ENCODE measurements around the gene NTHL1. TPM values are rescaled to one million over a fixed set of nuclear protein-coding genes. Genes with fewer than 3 reads are reported as not detected.
A peak's percentile ranks its signal among the peaks of the same experiment; 100 is the strongest.

Gene NTHL1
- total and polyA plus RNA-seq, 2 of the 13 experiments (the other 11 are each of a cell fraction or from before 2014, with no cell fraction given) = 47.5 to 64.9 TPM

GRCh38 chr16:2036200-2036966, 11.3 kb downstream of the NTHL1 start (continued):
- TF ChIP-seq XRCC5 (optimal IDR thresholded peaks at IDR 0.05; ENCODE audit: low read length) = no peak
- no peak for TF ChIP-seq ZNF83 (CRISPR knock-in tag; IDR thresholded peaks at IDR 0.05; ENCODE audit: borderline replicate concordance)
- TF ChIP-seq ZNF160 (CRISPR knock-in tag; IDR thresholded peaks at IDR 0.05) = no peak
- no peak for TF ChIP-seq ZNF354B (CRISPR knock-in tag; IDR thresholded peaks at IDR 0.05)
- TF ChIP-seq ZNF138 (CRISPR knock-in tag; IDR thresholded peaks at IDR 0.05; ENCODE audit: low read depth) = no peak
- TF ChIP-seq ZNF607 (CRISPR knock-in tag; IDR thresholded peaks at IDR 0.05; ENCODE audit: borderline replicate concordance) = no peak
- TF ChIP-seq ZNF343 (CRISPR knock-in tag; IDR thresholded peaks at IDR 0.05) = no peak
- TF ChIP-seq ZNF44 (CRISPR knock-in tag; IDR thresholded peaks at IDR 0.05) = 0 out of 2 replicates have a peak, but pooled peaks have one; percentile 10
- no peak for TF ChIP-seq NCOR1 (IDR thresholded peaks at IDR 0.05; ENCODE audit: borderline replicate concordance, low read length)
- no peak for TF ChIP-seq CBX1 (IDR thresholded peaks at IDR 0.05; ENCODE audit: low read depth)
- TF ChIP-seq, protein P1, sequence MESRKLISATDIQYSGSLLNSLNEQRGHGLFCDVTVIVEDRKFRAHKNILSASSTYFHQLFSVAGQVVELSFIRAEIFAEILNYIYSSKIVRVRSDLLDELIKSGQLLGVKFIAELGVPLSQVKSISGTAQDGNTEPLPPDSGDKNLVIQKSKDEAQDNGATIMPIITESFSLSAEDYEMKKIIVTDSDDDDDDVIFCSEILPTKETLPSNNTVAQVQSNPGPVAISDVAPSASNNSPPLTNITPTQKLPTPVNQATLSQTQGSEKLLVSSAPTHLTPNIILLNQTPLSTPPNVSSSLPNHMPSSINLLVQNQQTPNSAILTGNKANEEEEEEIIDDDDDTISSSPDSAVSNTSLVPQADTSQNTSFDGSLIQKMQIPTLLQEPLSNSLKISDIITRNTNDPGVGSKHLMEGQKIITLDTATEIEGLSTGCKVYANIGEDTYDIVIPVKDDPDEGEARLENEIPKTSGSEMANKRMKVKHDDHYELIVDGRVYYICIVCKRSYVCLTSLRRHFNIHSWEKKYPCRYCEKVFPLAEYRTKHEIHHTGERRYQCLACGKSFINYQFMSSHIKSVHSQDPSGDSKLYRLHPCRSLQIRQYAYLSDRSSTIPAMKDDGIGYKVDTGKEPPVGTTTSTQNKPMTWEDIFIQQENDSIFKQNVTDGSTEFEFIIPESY (CRISPR knock-in tag; IDR thresholded peaks at IDR 0.05) = peak; percentile 76
- TF ChIP-seq FIP1L1 (IDR thresholded peaks at IDR 0.05; ENCODE audit: borderline replicate concordance, insufficient read depth, low read depth, low read length) = no peak
- TF ChIP-seq KLF15 (CRISPR knock-in tag; IDR thresholded peaks at IDR 0.05; ENCODE audit: borderline replicate concordance) = no peak
- TF ChIP-seq STAT5B (CRISPR knock-in tag; IDR thresholded peaks at IDR 0.05) = no peak
- no peak for TF ChIP-seq GABPA (IDR thresholded peaks at IDR 0.05; ENCODE audit: low read depth, low read length)
- TF ChIP-seq GABPA (CRISPR knock-in tag; IDR thresholded peaks at IDR 0.05; ENCODE audit: low read depth) = no peak
- TF ChIP-seq U2AF2 (IDR thresholded peaks at IDR 0.05; ENCODE audit: low read depth, low read length) = no peak
- TF ChIP-seq TAF15 (IDR thresholded peaks at IDR 0.05; ENCODE audit: low read depth, low read length, poor library complexity, severe bottlenecking) = no peak
- TF ChIP-seq ZNF674 (CRISPR knock-in tag; IDR thresholded peaks at IDR 0.05; ENCODE audit: low read depth) = no peak
- no peak for TF ChIP-seq ZNF281 (CRISPR knock-in tag; IDR thresholded peaks at IDR 0.05; ENCODE audit: borderline replicate concordance)
- TF ChIP-seq MXD4 (CRISPR knock-in tag; IDR thresholded peaks at IDR 0.05) = no peak
- no peak for TF ChIP-seq ZNF329 (CRISPR knock-in tag; IDR thresholded peaks at IDR 0.05; ENCODE audit: low read depth)
- no peak for TF ChIP-seq ATF6 (CRISPR knock-in tag; conservative IDR thresholded peaks at IDR 0.05)
- no peak for TF ChIP-seq ZNF205 (CRISPR knock-in tag; IDR thresholded peaks at IDR 0.05)
- no peak for TF ChIP-seq KLF6 (CRISPR knock-in tag; IDR thresholded peaks at IDR 0.05)
